H1 (cell line): ENCODE results near the gene STX17. TPM values are rescaled to one million over a fixed set of nuclear protein-coding genes. Genes with fewer than 3 reads are reported as not detected.

ENCODE experiments used
- HDAC6 ChIP-seq: IDR thresholded peaks from one replicate; pipeline ENCODE4 v1.7.1; 2012; ENCODE audit warnings: low read depth, mild to moderate bottlenecking, inconsistent platforms, low read length, moderate library complexity
- RFX5 ChIP-seq: IDR thresholded peaks from 2 replicates; pipeline ENCODE4 v1.6.1; 2011; ENCODE audit warnings: low read depth, low read length, improper control_type of control experiment, borderline replicate concordance
- SAP30 ChIP-seq: fragments of 300-600 bp; sonication (generic); IDR thresholded peaks from 2 replicates; pipeline ENCODE4 v1.7.1; 2012; ENCODE audit warnings: low read length, moderate library complexity, mild to moderate bottlenecking, inconsistent platforms; ENCODE audit not compliant: insufficient read depth, insufficient replicate concordance
- SP1 ChIP-seq: IDR thresholded peaks from 2 replicates; pipeline ENCODE4 v1.6.1; 2011; ENCODE audit warnings: low read depth, low read length
- TAF1 ChIP-seq: IDR thresholded peaks from 2 replicates; pipeline ENCODE4 v1.6.1; 2011; ENCODE audit warnings: mild to moderate bottlenecking, low read depth, low read length
- TAF7 ChIP-seq: optimal IDR thresholded peaks from 2 replicates; pipeline ENCODE3; 2011; ENCODE audit warnings: low read depth, mild to moderate bottlenecking, inconsistent platforms, low read length, moderate library complexity, borderline replicate concordance
- TEAD4 ChIP-seq: IDR thresholded peaks from 2 replicates; pipeline ENCODE4 v1.6.1; 2012; ENCODE audit warnings: low read depth, low read length, inconsistent platforms, mixed read lengths
- polyA plus RNA-seq, 7 experiments: library from polyadenylated mRNA; depleted of rRNA in 3 of 7; stranded (reverse) in 5 of 7; unstranded in 2 of 7; fragments of >200 nt in 5 of 7; fragments of 200-250 nt in 2 of 7; gene quantifications; 1 replicate in 5 of 7; 2 replicates in 1 of 7; 4 replicates in 1 of 7; pipeline versions ENCODE4 v1.2.1 to v1.2.3, GENCODE V29; 2011 to 2013; ENCODE audit warnings: missing spikeins in 2 of 7, mixed read lengths in 2 of 7
- total RNA-seq: library from RNA; stranded (reverse); fragmentation: NEBNext Ultra II Directional; extraction: Animal tissue kit (Norgen Biotek cat#: 25700); gene quantifications from 2 replicates; pipeline ENCODE4 v1.2.1, GENCODE V29; 2021
- TF ChIP-seq, protein P1 (sequence below): fragments of 300-600 bp; sonication (generic); IDR thresholded peaks from 2 replicates; pipeline ENCODE4 v1.7.1; 2012; ENCODE audit warnings: low read length, moderate library complexity, mild to moderate bottlenecking, inconsistent platforms; ENCODE audit not compliant: insufficient replicate concordance
- TF ChIP-seq, protein P2 (sequence below): IDR thresholded peaks from 2 replicates; pipeline ENCODE4 v1.6.1; 2011; ENCODE audit warnings: low read depth, mild to moderate bottlenecking, low read length; ENCODE audit not compliant: insufficient read depth

Gene STX17
- total and polyA plus RNA-seq, 2 of the 8 experiments (the other 6 are each of a cell fraction or from before 2014, with no cell fraction given), result 4.5 to 16.3 TPM

DNA sequence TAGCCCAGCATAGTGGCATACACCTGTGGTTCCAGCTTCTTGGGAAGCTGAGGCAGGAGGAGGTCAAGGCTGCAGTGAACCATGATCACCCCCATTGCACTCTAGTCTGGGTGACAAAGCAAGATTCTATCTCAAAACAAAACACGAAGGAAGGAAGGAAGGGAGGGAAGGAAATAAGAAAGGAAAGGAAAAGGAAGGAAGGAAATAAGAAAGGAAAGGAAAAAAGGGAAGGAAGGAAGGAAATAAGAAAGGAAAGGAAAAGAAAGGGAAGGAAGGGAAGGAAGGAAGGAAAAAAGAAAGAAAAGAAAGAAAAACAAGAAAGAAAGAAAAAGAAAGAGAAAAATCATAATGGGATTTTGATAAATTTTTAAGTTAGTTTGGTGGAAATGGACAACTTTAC lies 3.1 kb upstream of the STX17 start (continued):
- TF ChIP-seq, protein P1, sequence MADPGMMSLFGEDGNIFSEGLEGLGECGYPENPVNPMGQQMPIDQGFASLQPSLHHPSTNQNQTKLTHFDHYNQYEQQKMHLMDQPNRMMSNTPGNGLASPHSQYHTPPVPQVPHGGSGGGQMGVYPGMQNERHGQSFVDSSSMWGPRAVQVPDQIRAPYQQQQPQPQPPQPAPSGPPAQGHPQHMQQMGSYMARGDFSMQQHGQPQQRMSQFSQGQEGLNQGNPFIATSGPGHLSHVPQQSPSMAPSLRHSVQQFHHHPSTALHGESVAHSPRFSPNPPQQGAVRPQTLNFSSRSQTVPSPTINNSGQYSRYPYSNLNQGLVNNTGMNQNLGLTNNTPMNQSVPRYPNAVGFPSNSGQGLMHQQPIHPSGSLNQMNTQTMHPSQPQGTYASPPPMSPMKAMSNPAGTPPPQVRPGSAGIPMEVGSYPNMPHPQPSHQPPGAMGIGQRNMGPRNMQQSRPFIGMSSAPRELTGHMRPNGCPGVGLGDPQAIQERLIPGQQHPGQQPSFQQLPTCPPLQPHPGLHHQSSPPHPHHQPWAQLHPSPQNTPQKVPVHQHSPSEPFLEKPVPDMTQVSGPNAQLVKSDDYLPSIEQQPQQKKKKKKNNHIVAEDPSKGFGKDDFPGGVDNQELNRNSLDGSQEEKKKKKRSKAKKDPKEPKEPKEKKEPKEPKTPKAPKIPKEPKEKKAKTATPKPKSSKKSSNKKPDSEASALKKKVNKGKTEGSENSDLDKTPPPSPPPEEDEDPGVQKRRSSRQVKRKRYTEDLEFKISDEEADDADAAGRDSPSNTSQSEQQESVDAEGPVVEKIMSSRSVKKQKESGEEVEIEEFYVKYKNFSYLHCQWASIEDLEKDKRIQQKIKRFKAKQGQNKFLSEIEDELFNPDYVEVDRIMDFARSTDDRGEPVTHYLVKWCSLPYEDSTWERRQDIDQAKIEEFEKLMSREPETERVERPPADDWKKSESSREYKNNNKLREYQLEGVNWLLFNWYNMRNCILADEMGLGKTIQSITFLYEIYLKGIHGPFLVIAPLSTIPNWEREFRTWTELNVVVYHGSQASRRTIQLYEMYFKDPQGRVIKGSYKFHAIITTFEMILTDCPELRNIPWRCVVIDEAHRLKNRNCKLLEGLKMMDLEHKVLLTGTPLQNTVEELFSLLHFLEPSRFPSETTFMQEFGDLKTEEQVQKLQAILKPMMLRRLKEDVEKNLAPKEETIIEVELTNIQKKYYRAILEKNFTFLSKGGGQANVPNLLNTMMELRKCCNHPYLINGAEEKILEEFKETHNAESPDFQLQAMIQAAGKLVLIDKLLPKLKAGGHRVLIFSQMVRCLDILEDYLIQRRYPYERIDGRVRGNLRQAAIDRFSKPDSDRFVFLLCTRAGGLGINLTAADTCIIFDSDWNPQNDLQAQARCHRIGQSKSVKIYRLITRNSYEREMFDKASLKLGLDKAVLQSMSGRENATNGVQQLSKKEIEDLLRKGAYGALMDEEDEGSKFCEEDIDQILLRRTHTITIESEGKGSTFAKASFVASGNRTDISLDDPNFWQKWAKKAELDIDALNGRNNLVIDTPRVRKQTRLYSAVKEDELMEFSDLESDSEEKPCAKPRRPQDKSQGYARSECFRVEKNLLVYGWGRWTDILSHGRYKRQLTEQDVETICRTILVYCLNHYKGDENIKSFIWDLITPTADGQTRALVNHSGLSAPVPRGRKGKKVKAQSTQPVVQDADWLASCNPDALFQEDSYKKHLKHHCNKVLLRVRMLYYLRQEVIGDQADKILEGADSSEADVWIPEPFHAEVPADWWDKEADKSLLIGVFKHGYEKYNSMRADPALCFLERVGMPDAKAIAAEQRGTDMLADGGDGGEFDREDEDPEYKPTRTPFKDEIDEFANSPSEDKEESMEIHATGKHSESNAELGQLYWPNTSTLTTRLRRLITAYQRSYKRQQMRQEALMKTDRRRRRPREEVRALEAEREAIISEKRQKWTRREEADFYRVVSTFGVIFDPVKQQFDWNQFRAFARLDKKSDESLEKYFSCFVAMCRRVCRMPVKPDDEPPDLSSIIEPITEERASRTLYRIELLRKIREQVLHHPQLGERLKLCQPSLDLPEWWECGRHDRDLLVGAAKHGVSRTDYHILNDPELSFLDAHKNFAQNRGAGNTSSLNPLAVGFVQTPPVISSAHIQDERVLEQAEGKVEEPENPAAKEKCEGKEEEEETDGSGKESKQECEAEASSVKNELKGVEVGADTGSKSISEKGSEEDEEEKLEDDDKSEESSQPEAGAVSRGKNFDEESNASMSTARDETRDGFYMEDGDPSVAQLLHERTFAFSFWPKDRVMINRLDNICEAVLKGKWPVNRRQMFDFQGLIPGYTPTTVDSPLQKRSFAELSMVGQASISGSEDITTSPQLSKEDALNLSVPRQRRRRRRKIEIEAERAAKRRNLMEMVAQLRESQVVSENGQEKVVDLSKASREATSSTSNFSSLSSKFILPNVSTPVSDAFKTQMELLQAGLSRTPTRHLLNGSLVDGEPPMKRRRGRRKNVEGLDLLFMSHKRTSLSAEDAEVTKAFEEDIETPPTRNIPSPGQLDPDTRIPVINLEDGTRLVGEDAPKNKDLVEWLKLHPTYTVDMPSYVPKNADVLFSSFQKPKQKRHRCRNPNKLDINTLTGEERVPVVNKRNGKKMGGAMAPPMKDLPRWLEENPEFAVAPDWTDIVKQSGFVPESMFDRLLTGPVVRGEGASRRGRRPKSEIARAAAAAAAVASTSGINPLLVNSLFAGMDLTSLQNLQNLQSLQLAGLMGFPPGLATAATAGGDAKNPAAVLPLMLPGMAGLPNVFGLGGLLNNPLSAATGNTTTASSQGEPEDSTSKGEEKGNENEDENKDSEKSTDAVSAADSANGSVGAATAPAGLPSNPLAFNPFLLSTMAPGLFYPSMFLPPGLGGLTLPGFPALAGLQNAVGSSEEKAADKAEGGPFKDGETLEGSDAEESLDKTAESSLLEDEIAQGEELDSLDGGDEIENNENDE, result no peak
- TF ChIP-seq TEAD4 (no peak), SAP30 (no peak), RFX5 (no peak), HDAC6 (no peak), TAF1 (no peak), TAF7 (no peak), SP1 (no peak)
- TF ChIP-seq, protein P2, sequence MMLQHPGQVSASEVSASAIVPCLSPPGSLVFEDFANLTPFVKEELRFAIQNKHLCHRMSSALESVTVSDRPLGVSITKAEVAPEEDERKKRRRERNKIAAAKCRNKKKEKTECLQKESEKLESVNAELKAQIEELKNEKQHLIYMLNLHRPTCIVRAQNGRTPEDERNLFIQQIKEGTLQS, result no peak
- TF ChIP-seq, all 59 proteins: peak for 0
